ENCODE data around the gene EWSR1. TPM values are rescaled to one million over a fixed set of nuclear protein-coding genes. Genes with fewer than 3 reads are reported as not detected.
A peak's percentile ranks its signal among the peaks of the same experiment; 100 is the strongest.

Gene EWSR1
- total RNA-seq, 1 donor from 2014 or later = 156 TPM

GRCh38 chr22:29269731-29270474 is 1.8 kb downstream of the EWSR1 start:
- peak; percentile 12 for DNase-seq

GRCh38 chr22:29270475-29271271 is 2.6 kb downstream of the EWSR1 start:
- peak; percentile 33 for DNase-seq

GRCh38 chr22:29272624-29273023 is 4.6 kb downstream of the EWSR1 start:
- DNase-seq = no peak

GRCh38 chr22:29275167-29275566 is 7.1 kb downstream of the EWSR1 start:
- DNase-seq = no peak

GRCh38 chr22:29275819-29276565 is 7.9 kb downstream of the EWSR1 start:
- DNase-seq = no peak

GRCh38 chr22:29277927-29278326 is 9.9 kb downstream of the EWSR1 start:
- no peak for DNase-seq

GRCh38 chr22:29284196-29284595 is 16.1 kb downstream of the EWSR1 start:
- DNase-seq = no peak

GRCh38 chr22:29288837-29289236 is 20.8 kb downstream of the EWSR1 start:
- no peak for DNase-seq

- DNase-seq = no peak
Observed at GRCh38 chr22:29290061-29290460, 22.0 kb downstream of the EWSR1 start.

- DNase-seq = no peak
Observed at GRCh38 chr22:29291215-29291614, 23.1 kb downstream of the EWSR1 start.

- no peak for DNase-seq
Observed at GRCh38 chr22:29292379-29292778, 24.3 kb downstream of the EWSR1 start.

- no peak for DNase-seq
Observed at GRCh38 chr22:29298641-29299040, 30.6 kb downstream of the EWSR1 start.

- DNase-seq = no peak
Observed at GRCh38 chr22:29299136-29299900, 31.2 kb downstream of the EWSR1 start.

- no peak for DNase-seq
Observed at GRCh38 chr22:29300467-29300806, 32.4 kb downstream of the EWSR1 start.

GRCh38 chr22:29300807-29301601 is 32.9 kb downstream of the EWSR1 start:
- no peak for DNase-seq

- DNase-seq = no peak
Observed at GRCh38 chr22:29301716-29302401, 33.8 kb downstream of the EWSR1 start.

- DNase-seq = no peak
Observed at GRCh38 chr22:29302402-29302680, 34.3 kb downstream of the EWSR1 start.

GRCh38 chr22:29302681-29303465 is 34.8 kb downstream of the EWSR1 start:
- DNase-seq = no peak

- no peak for DNase-seq
Observed at GRCh38 chr22:29305836-29306174, 37.7 kb downstream of the EWSR1 start.

- DNase-seq = peak; percentile 90
Observed at GRCh38 chr22:29306175-29306834, 38.2 kb downstream of the EWSR1 start, which contains the start of gene GAS2L1. Gene GAS2L1, plus strand, starts transcription at chr22:29306650. Its CDS starts 1,456 bp downstream, at chr22:29308106.
